IMR-90 (cell line): ENCODE data around the gene ACTR5. TPM values are rescaled to one million over a fixed set of nuclear protein-coding genes. Genes with fewer than 3 reads are reported as not detected.

Experiments
- ATAC-seq: fragments of 200-7000 bp; cut with Tn5 transposase; 2 replicates; pipeline ENCODE4 v1.9.1; 2020; ENCODE audit warnings: low read depth, mild to moderate bottlenecking, moderate library complexity
- BruUV-seq: library from RNA; stranded (reverse); fragments of 400-500 nt; replicated peaks from 2 replicates; lab custom pipeline; 2021; lab: Mats Ljungman, UMichigan
- CTCF ChIA-PET: fragments of 300-600 bp; formaldehyde crosslinking; extraction: SDS; loops from one replicate; lab custom pipeline; 2021; ENCODE audit warnings: antibody characterized with exemption; lab: Yijun Ruan, JAX
- POLR2A ChIA-PET: fragments of 300-600 bp; sonication (Branson Sonifier 250); formaldehyde crosslinking; loops from one replicate; lab custom pipeline; 2022; ENCODE audit warnings: antibody characterized with exemption; ENCODE audit not compliant: unreplicated experiment; lab: Charles Lee
- DNase-seq: peaks from one replicate; pipeline ENCODE4 v3.0.0; 2013
- H2AFZ ChIP-seq: replicated peaks from 2 replicates; pipeline ENCODE3; 2013; ENCODE audit warnings: low read length, mild to moderate bottlenecking; ENCODE audit not compliant: poor library complexity
- H2AK5ac ChIP-seq: 2 replicates; pipeline ENCODE4 v1.6.1; 2013; ENCODE audit warnings: low read depth, low read length, inconsistent platforms
- H2AK9ac ChIP-seq: replicated peaks from 2 replicates; pipeline ENCODE3; 2013; ENCODE audit warnings: mild to moderate bottlenecking, low read depth, low read length, moderate library complexity; ENCODE audit not compliant: poor library complexity
- H2BK120ac ChIP-seq: 2 replicates; pipeline ENCODE4 v1.6.1; 2013; ENCODE audit warnings: low read depth, low read length, inconsistent platforms
- H2BK15ac ChIP-seq: 3 replicates; pipeline ENCODE4 v1.6.1; 2013; ENCODE audit warnings: low read depth, low read length, inconsistent platforms
- H2BK20ac ChIP-seq: 2 replicates; pipeline ENCODE4 v1.6.1; 2013; ENCODE audit warnings: low read depth, mild to moderate bottlenecking, inconsistent platforms, low read length, moderate library complexity
- H2BK5ac ChIP-seq: 2 replicates; pipeline ENCODE4 v1.6.1; 2013; ENCODE audit warnings: mild to moderate bottlenecking, low read depth, low read length, inconsistent platforms; ENCODE audit not compliant: poor library complexity, severe bottlenecking
- H3K14ac ChIP-seq: replicated peaks from 2 replicates; pipeline ENCODE4 v1.6.1; 2013; ENCODE audit warnings: low read depth, low read length, inconsistent platforms
- H3K18ac ChIP-seq: 2 replicates; pipeline ENCODE4 v1.6.1; 2013; ENCODE audit warnings: low read depth, low read length, control low read depth
- H3K23ac ChIP-seq: 2 replicates; pipeline ENCODE4 v1.6.1; 2013; ENCODE audit warnings: low read depth, low read length, inconsistent platforms
- H3K27ac ChIP-seq: 2 replicates; pipeline ENCODE4 v1.5.1; 2013; ENCODE audit warnings: mild to moderate bottlenecking, control low read depth, low read length; ENCODE audit not compliant: insufficient read depth
- H3K27me3 ChIP-seq: 2 replicates; pipeline ENCODE4 v1.6.1; 2013; ENCODE audit warnings: low read length; ENCODE audit not compliant: control insufficient read depth, insufficient read depth
- H3K36me3 ChIP-seq: 2 replicates; pipeline ENCODE4 v1.6.1; 2013; ENCODE audit warnings: low read length, mixed read lengths; ENCODE audit not compliant: control insufficient read depth, insufficient read depth
- H3K4ac ChIP-seq: 2 replicates; pipeline ENCODE4 v1.6.1; 2013; ENCODE audit warnings: low read depth, low read length, inconsistent platforms
- H3K4me1 ChIP-seq: 2 replicates; pipeline ENCODE4 v1.6.1; 2013; ENCODE audit warnings: low read length, mixed read lengths; ENCODE audit not compliant: control insufficient read depth, insufficient read depth
- H3K4me2 ChIP-seq: 2 replicates; pipeline ENCODE4 v1.6.1; 2013; ENCODE audit warnings: low read depth, mild to moderate bottlenecking, control low read depth, low read length, moderate library complexity
- H3K4me3 ChIP-seq: 2 replicates; pipeline ENCODE4 v1.5.1; 2013; ENCODE audit warnings: low read depth, mild to moderate bottlenecking, control low read depth, low read length, moderate library complexity; ENCODE audit not compliant: insufficient read depth
- H3K56ac ChIP-seq: 2 replicates; pipeline ENCODE4 v1.6.1; 2013; ENCODE audit warnings: low read length, inconsistent platforms; ENCODE audit not compliant: insufficient read depth; ENCODE audit errors: extremely low read depth
- H3K79me1 ChIP-seq, 2 experiments: 2 replicates each; pipeline ENCODE4 v1.6.1; 2013; ENCODE audit warnings: low read length in 2 of 2, inconsistent platforms in 1 of 2, low read depth in 1 of 2
- H3K9ac ChIP-seq: 2 replicates; pipeline ENCODE4 v1.6.1; 2013; ENCODE audit warnings: low read depth, low read length, control low read depth
- H3K9me1 ChIP-seq: 2 replicates; pipeline ENCODE4 v1.6.1; 2013; ENCODE audit warnings: low read length, inconsistent platforms; ENCODE audit not compliant: insufficient read depth
- H3K9me3 ChIP-seq: 2 replicates; pipeline ENCODE4 v1.6.1; 2013; ENCODE audit warnings: low read length; ENCODE audit not compliant: control insufficient read depth, insufficient read depth
- H4K20me1 ChIP-seq: 2 replicates; pipeline ENCODE4 v1.6.1; 2013; ENCODE audit warnings: low read length, inconsistent platforms; ENCODE audit not compliant: insufficient read depth
- H4K5ac ChIP-seq: 2 replicates; pipeline ENCODE4 v1.6.1; 2013; ENCODE audit warnings: mild to moderate bottlenecking, low read depth, low read length, control low read depth
- H4K8ac ChIP-seq, 2 experiments: 2 replicates each; pipeline ENCODE4 v1.6.1; 2013; ENCODE audit warnings: low read depth in 2 of 2, low read length in 2 of 2, control low read depth in 1 of 2, inconsistent platforms in 1 of 2
- H4K91ac ChIP-seq: 2 replicates; pipeline ENCODE4 v1.6.1; 2013; ENCODE audit warnings: low read depth, low read length, inconsistent platforms; ENCODE audit not compliant: insufficient read depth
- BHLHE40 ChIP-seq: fragments of 150-350 bp; IDR thresholded peaks from 2 replicates; pipeline ENCODE4 v1.6.1; 2016; ENCODE audit warnings: mild to moderate bottlenecking, low read depth, low read length
- FOS ChIP-seq: fragments of 150-350 bp; IDR thresholded peaks from 2 replicates; pipeline ENCODE4 v1.6.1; 2016; ENCODE audit warnings: low read depth, low read length
- MAZ ChIP-seq: IDR thresholded peaks from 2 replicates; pipeline ENCODE4 v1.6.1; 2012; ENCODE audit warnings: low read depth, mild to moderate bottlenecking, low read length, improper control_type of control experiment, moderate library complexity, borderline replicate concordance
- MXI1 ChIP-seq: IDR thresholded peaks from 2 replicates; pipeline ENCODE4 v1.6.1; 2012; ENCODE audit warnings: low read depth, mild to moderate bottlenecking, low read length, moderate library complexity, borderline replicate concordance
- RCOR1 ChIP-seq: IDR thresholded peaks from 2 replicates; pipeline ENCODE4 v1.6.1; 2012; ENCODE audit warnings: mild to moderate bottlenecking, low read length, improper control_type of control experiment; ENCODE audit not compliant: insufficient replicate concordance
- RFX5 ChIP-seq: IDR thresholded peaks from 2 replicates; pipeline ENCODE4 v1.8.0; 2012; ENCODE audit warnings: low read depth, mild to moderate bottlenecking, low read length, moderate library complexity
- WGBS, 2 experiments: methylation state at CpG; one replicate each; pipeline versions ENCODE4 v1.1.5 to v1.1.7; 2013; ENCODE audit warnings: missing lambda C conversion rate in 2 of 2; ENCODE audit not compliant: insufficient read length in 1 of 2; ENCODE audit errors: extremely low coverage in 2 of 2; 5-methylcytosine and 5-hydroxymethylcytosine counted together
- dilution Hi-C: fragments of 300-500 bp; cut with HindIII; formaldehyde crosslinking; loops from one replicate; pipeline ENCODE4 v1.14.3; 2018; ENCODE audit warnings: low sequenced_read_pairs; ENCODE audit not compliant: unreplicated experiment
- in situ Hi-C: fragments of 300-500 bp; cut with MboI; formaldehyde crosslinking; loops from 3 replicates; pipeline ENCODE4 v1.14.3; 2019; ENCODE audit warnings: low sequenced_read_pairs, inconsistent platforms, mixed read lengths
- intact Hi-C: fragments of 100-400 bp; cut with micrococcal nuclease; formaldehyde crosslinking; loops from 2 replicates; pipeline ENCODE4 v1.10.0; 2022
- polyA plus RNA-seq, 3 experiments: library from polyadenylated mRNA; depleted of rRNA; stranded (reverse); fragments of >200 nt; gene quantifications; 2 replicates each; pipeline ENCODE4 v1.2.3, GENCODE V29; 2012; ENCODE audit warnings: low replicate concordance in 1 of 3
- total RNA-seq: library from RNA; depleted of rRNA; stranded (reverse); fragments of >200 nt; gene quantifications from 2 replicates; pipeline ENCODE4 v1.2.3, GENCODE V29; 2012
- TF ChIP-seq, protein P1 (sequence below): conservative IDR thresholded peaks from 2 replicates; pipeline ENCODE4 v1.5.1; 2012; ENCODE audit warnings: mild to moderate bottlenecking, low read depth, low read length, improper control_type of control experiment

The ACTR5 gene
- total and polyA plus RNA-seq, 2 of the 4 experiments (the other 2 are of a cell fraction): 5.9 to 6.6 TPM

DNA sequence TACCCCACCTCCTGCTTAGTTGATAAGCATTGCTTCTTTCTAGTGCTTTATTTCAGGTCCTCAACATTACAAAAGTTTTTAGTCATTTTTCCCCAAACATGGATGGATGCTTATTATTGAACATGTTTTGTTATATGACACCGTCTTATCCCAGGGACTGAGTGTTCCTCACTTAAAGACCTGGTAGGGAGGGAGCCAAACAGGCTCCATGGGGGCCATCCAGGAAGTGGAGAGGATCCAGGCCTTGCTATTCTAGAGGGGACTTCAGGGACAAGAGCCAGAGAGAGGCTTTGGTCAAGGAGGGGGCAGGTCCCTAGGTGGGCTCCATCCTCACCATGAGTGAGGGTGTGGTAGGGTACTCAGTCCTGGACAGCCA lies 16.5 kb upstream of the ACTR5 start:
- Histone ChIP-seq H4K5ac (no peak overlapping the region), H4K8ac (no peak overlapping the region), H3K18ac (no peak overlapping the region), H3K14ac (no peak overlapping the region), H3K4me1 (no peaks in the 10 kb centered on the region), H2BK120ac (no peak overlapping the region), H3K36me3 (no peaks in the 10 kb centered on the region), H3K4me3 (no peak overlapping the region), H3K79me1 (no peaks in the 10 kb centered on the region), H2BK20ac (no peak overlapping the region), H2BK15ac (no peak overlapping the region), H2AFZ (no peak overlapping the region), H4K91ac (no peak overlapping the region), H3K9me1 (no peaks in the 10 kb centered on the region; the same call in 1 of the 2 replicates), H3K27me3 (peaks cover 65% of the 10 kb centered on the region), H2AK9ac (no peak overlapping the region), H2AK5ac (no peak overlapping the region), H3K9me3 (peaks cover 8% of the 10 kb centered on the region; the same call in 1 of the 2 replicates), H3K4ac (no peak overlapping the region), H2BK5ac (no peak overlapping the region), H3K23ac (no peak overlapping the region), H3K4me2 (no peak overlapping the region), H3K9ac (no peak overlapping the region), H4K20me1 (peaks cover 6% of the 10 kb centered on the region), H3K56ac (no peak overlapping the region), H3K27ac (no peak overlapping the region)
- CTCF ChIA-PET: no interaction called here
- no peak for TF ChIP-seq RCOR1
- TF ChIP-seq BHLHE40: no peak
- no peak for TF ChIP-seq MXI1
- no peak for TF ChIP-seq RFX5
- TF ChIP-seq MAZ: no peak
- TF ChIP-seq FOS: no peak
- TF ChIP-seq, protein P1, sequence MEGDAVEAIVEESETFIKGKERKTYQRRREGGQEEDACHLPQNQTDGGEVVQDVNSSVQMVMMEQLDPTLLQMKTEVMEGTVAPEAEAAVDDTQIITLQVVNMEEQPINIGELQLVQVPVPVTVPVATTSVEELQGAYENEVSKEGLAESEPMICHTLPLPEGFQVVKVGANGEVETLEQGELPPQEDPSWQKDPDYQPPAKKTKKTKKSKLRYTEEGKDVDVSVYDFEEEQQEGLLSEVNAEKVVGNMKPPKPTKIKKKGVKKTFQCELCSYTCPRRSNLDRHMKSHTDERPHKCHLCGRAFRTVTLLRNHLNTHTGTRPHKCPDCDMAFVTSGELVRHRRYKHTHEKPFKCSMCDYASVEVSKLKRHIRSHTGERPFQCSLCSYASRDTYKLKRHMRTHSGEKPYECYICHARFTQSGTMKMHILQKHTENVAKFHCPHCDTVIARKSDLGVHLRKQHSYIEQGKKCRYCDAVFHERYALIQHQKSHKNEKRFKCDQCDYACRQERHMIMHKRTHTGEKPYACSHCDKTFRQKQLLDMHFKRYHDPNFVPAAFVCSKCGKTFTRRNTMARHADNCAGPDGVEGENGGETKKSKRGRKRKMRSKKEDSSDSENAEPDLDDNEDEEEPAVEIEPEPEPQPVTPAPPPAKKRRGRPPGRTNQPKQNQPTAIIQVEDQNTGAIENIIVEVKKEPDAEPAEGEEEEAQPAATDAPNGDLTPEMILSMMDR: no peak
- dilution Hi-C loops: no loop called here
- BruUV-seq: no TSS peak
- 33% methylated on average over 1 of the region's 1 CpG; no CpG with 5 or more reads in 1 of the 2 experiments for WGBS, 2 experiments
- intact Hi-C loops: loop anchor here (1.0 kb wide), 1 partner anchor 85 kb away; no protein-coding TSS in a partner anchor
- in situ Hi-C loops: loop anchor here (10.0 to 25.0 kb wide), 3 partner anchors 87 to 269 kb away; partner anchors contain the start of gene RALGAPB
- DNase-seq (no peak), ATAC-seq (no peak)
- POLR2A ChIA-PET: no interaction called here
